Measurements from ENCODE around the gene CDK2AP2.

CDK2AP2 gene

GRCh38 chr11:67504005-67504949 is 3.7 kb downstream of the CDK2AP2 start:
- H3K9ac ChIP-seq (ENCODE audit: low read depth, low read length, poor library complexity, severe bottlenecking) = peak overlapping the region; percentile 80
- H3K36me3 ChIP-seq (ENCODE audit: insufficient read depth, low read length) = peaks cover 4% of the 10 kb centered on the region; the same call in 1 of the 2 replicates
- no peaks in the 10 kb centered on the region for H3K9me3 ChIP-seq (ENCODE audit: insufficient read depth, low read depth, low read length)
- H3K4me3 ChIP-seq (ENCODE audit: low read length, poor library complexity, severe bottlenecking) = peak overlapping the region; percentile 95
- H3K27me3 ChIP-seq (ENCODE audit: insufficient read depth, low read length, poor library complexity, severe bottlenecking) = no peaks in the 10 kb centered on the region
- peaks cover 6% of the 10 kb centered on the region for H3F3A ChIP-seq (ENCODE audit: low read depth)
- peak overlapping the region; percentile 98 for H3K4me2 ChIP-seq (ENCODE audit: low read depth, low read length, poor library complexity, severe bottlenecking)
- peak overlapping the region; percentile 34; the same call in 1 of the 2 replicates for H2AFZ ChIP-seq (ENCODE audit: low read length)
- H3K4me1 ChIP-seq (ENCODE audit: insufficient read depth, low read length, poor library complexity, severe bottlenecking) = peaks cover 50% of the 10 kb centered on the region
- H3K9me2 ChIP-seq (replicated peaks; ENCODE audit: low read depth, low read length) = no peaks in the 10 kb centered on the region
- TF ChIP-seq CTCF (conservative IDR thresholded peaks at IDR 0.05; ENCODE audit: low read length) (no peak), EZH2phosphoT487 (IDR thresholded peaks at IDR 0.05; ENCODE audit: borderline replicate concordance) (no peak)
- H4K20me1 ChIP-seq (ENCODE audit: insufficient read depth, low read length, poor library complexity, severe bottlenecking) = peaks cover 31% of the 10 kb centered on the region
- H3K79me2 ChIP-seq (ENCODE audit: insufficient read depth, low read length) = peaks cover 38% of the 10 kb centered on the region

- peaks cover 44% of the 10 kb centered on the region for H3K4me1 ChIP-seq (ENCODE audit: insufficient read depth, low read length, poor library complexity, severe bottlenecking)
- H3K9me2 ChIP-seq (replicated peaks; ENCODE audit: low read depth, low read length) = no peaks in the 10 kb centered on the region
- H3K36me3 ChIP-seq (ENCODE audit: insufficient read depth, low read length) = peaks cover 4% of the 10 kb centered on the region; the same call in 1 of the 2 replicates
- peak overlapping the region; percentile 95 for H3K4me3 ChIP-seq (ENCODE audit: low read length, poor library complexity, severe bottlenecking)
- H4K20me1 ChIP-seq (ENCODE audit: insufficient read depth, low read length, poor library complexity, severe bottlenecking) = peaks cover 31% of the 10 kb centered on the region
- H3K79me2 ChIP-seq (ENCODE audit: insufficient read depth, low read length) = peaks cover 38% of the 10 kb centered on the region
- H3K9me3 ChIP-seq (ENCODE audit: insufficient read depth, low read depth, low read length) = no peaks in the 10 kb centered on the region
- H2AFZ ChIP-seq (ENCODE audit: low read length) = no peak overlapping the region
- peaks cover 6% of the 10 kb centered on the region for H3F3A ChIP-seq (ENCODE audit: low read depth)
- TF ChIP-seq CTCF (conservative IDR thresholded peaks at IDR 0.05; ENCODE audit: low read length) = no peak
- no peak for TF ChIP-seq EZH2phosphoT487 (IDR thresholded peaks at IDR 0.05; ENCODE audit: borderline replicate concordance)
- H3K27me3 ChIP-seq (ENCODE audit: insufficient read depth, low read length, poor library complexity, severe bottlenecking) = no peaks in the 10 kb centered on the region
- H3K4me2 ChIP-seq (ENCODE audit: low read depth, low read length, poor library complexity, severe bottlenecking) = peak overlapping the region; percentile 98
- H3K9ac ChIP-seq (ENCODE audit: low read depth, low read length, poor library complexity, severe bottlenecking) = peak overlapping the region; percentile 61
Observed at GRCh38 chr11:67503119-67504004, 4.6 kb downstream of the CDK2AP2 start.

GRCh38 chr11:67502328-67502979 is 5.5 kb downstream of the CDK2AP2 start:
- Histone ChIP-seq H2AFZ (ENCODE audit: low read length) (no peak overlapping the region), H3K9ac (ENCODE audit: low read depth, low read length, poor library complexity, severe bottlenecking) (no peak overlapping the region), H4K20me1 (ENCODE audit: insufficient read depth, low read length, poor library complexity, severe bottlenecking) (peaks cover 28% of the 10 kb centered on the region)

More at GRCh38 chr11:67502328-67502979, 5.5 kb downstream of the CDK2AP2 start:
- Histone ChIP-seq H3K9me2 (replicated peaks; ENCODE audit: low read depth, low read length) (no peaks in the 10 kb centered on the region), H3K79me2 (ENCODE audit: insufficient read depth, low read length) (peaks cover 34% of the 10 kb centered on the region), H3K9me3 (ENCODE audit: insufficient read depth, low read depth, low read length) (no peaks in the 10 kb centered on the region), H3K27me3 (ENCODE audit: insufficient read depth, low read length, poor library complexity, severe bottlenecking) (no peaks in the 10 kb centered on the region), H3K4me1 (ENCODE audit: insufficient read depth, low read length, poor library complexity, severe bottlenecking) (peaks cover 44% of the 10 kb centered on the region), H3K4me2 (ENCODE audit: low read depth, low read length, poor library complexity, severe bottlenecking) (no peak overlapping the region), H3K4me3 (ENCODE audit: low read length, poor library complexity, severe bottlenecking) (no peak overlapping the region), H3F3A (ENCODE audit: low read depth) (peaks cover 6% of the 10 kb centered on the region), H3K36me3 (ENCODE audit: insufficient read depth, low read length) (peaks cover 4% of the 10 kb centered on the region; the same call in 1 of the 2 replicates)
- TF ChIP-seq CTCF (conservative IDR thresholded peaks at IDR 0.05; ENCODE audit: low read length) (no peak), EZH2phosphoT487 (IDR thresholded peaks at IDR 0.05; ENCODE audit: borderline replicate concordance) (no peak)

Data from Loucy (cell line).